Caco-2 (cell line): Measurements from ENCODE around the gene ARNT2. TPM values are rescaled to one million over a fixed set of nuclear protein-coding genes. Genes with fewer than 3 reads are reported as not detected.

Experiments
- BruUV-seq: library from RNA; stranded (reverse); fragments of 400-500 nt; replicated peaks from 2 replicates; lab custom pipeline; 2021; lab: Mats Ljungman, UMichigan
- CTCF ChIA-PET: fragments of 300-600 bp; sonication (Branson Sonifier 250); formaldehyde crosslinking; loops from one replicate; lab custom pipeline; 2022; ENCODE audit warnings: antibody characterized with exemption; lab: Charles Lee
- POLR2A ChIA-PET: fragments of 300-600 bp; sonication (Branson Sonifier 250); formaldehyde crosslinking; loops from one replicate; lab custom pipeline; 2022; ENCODE audit warnings: antibody characterized with exemption; lab: Charles Lee
- DNase-seq, 2 experiments: peaks; one replicate each; pipeline versions ENCODE4 v3.0.0 to v3.0.0-alpha.2; 2020 to 2022
- H3K27me3 ChIP-seq: replicated peaks from 2 replicates; pipeline ENCODE4 v1.6.0; 2011; ENCODE audit warnings: low read length; ENCODE audit not compliant: control insufficient read depth, insufficient read depth
- H3K36me3 ChIP-seq: 2 replicates; pipeline ENCODE4 v1.5.1; 2011; ENCODE audit warnings: low read length; ENCODE audit not compliant: control insufficient read depth, insufficient read depth
- H3K4me1 ChIP-seq: fragments of 250-450 bp; sonication (Bioruptor Pico); 2 replicates; pipeline ENCODE4 v1.5.1; 2020; ENCODE audit warnings: mild to moderate bottlenecking
- H3K4me3 ChIP-seq: 2 replicates; pipeline ENCODE4 v1.5.1; 2011; ENCODE audit warnings: low read depth, mild to moderate bottlenecking, control low read depth, low read length
- H3K9me3 ChIP-seq: fragments of 250-450 bp; sonication (Bioruptor Pico); 2 replicates; pipeline ENCODE4 v1.5.1; 2020; ENCODE audit warnings: mild to moderate bottlenecking, moderate library complexity
- H3K27ac Mint-ChIP-seq: one replicate; pipeline ENCODE4 v1.8.0; 2022; ENCODE audit warnings: mixed read lengths; ENCODE audit not compliant: unreplicated experiment
- H3K27me3 Mint-ChIP-seq: one replicate; pipeline ENCODE4 v1.8.0; 2022; ENCODE audit warnings: mixed read lengths; ENCODE audit not compliant: insufficient read depth, unreplicated experiment
- H3K36me3 Mint-ChIP-seq: one replicate; pipeline ENCODE4 v1.8.0; 2022; ENCODE audit warnings: mild to moderate bottlenecking, mixed read lengths; ENCODE audit not compliant: insufficient read depth, unreplicated experiment
- H3K4me1 Mint-ChIP-seq: one replicate; pipeline ENCODE4 v1.8.0; 2022; ENCODE audit warnings: low read depth, mixed read lengths; ENCODE audit not compliant: unreplicated experiment
- H3K4me3 Mint-ChIP-seq: one replicate; pipeline ENCODE4 v1.8.0; 2022; ENCODE audit warnings: mild to moderate bottlenecking, moderate library complexity, mixed read lengths; ENCODE audit not compliant: unreplicated experiment
- H3K9me3 Mint-ChIP-seq: one replicate; pipeline ENCODE4 v1.8.0; 2022; ENCODE audit warnings: mixed read lengths; ENCODE audit not compliant: unreplicated experiment
- intact Hi-C: fragments of 100-400 bp; cut with micrococcal nuclease; formaldehyde crosslinking; loops from one replicate; pipeline ENCODE4 v1.10.0; 2022; ENCODE audit not compliant: unreplicated experiment
- total RNA-seq: library from RNA; stranded (reverse); gene quantifications from 2 replicates; pipeline ENCODE4 v1.2.3, GENCODE V29; 2022
- TF ChIP-seq, protein P1 (sequence below), 2 experiments: fragments of 200-600 bp in 1 of 2; IDR thresholded peaks; 1 replicate in 1 of 2; 2 replicates in 1 of 2; pipeline versions ENCODE4 v1.5.1 to v1.8.0; 2011 to 2022; ENCODE audit warnings: antibody characterized with exemption in 1 of 2, control low read depth in 1 of 2, inconsistent platforms in 1 of 2, low read depth in 1 of 2, low read length in 1 of 2, mild to moderate bottlenecking in 1 of 2, moderate library complexity in 1 of 2; ENCODE audit not compliant: insufficient read depth in 1 of 2, severe bottlenecking in 1 of 2, unreplicated experiment in 1 of 2

The ARNT2 gene
- total RNA-seq, 1 experiment from 2014 or later: 0.23 TPM

DNA sequence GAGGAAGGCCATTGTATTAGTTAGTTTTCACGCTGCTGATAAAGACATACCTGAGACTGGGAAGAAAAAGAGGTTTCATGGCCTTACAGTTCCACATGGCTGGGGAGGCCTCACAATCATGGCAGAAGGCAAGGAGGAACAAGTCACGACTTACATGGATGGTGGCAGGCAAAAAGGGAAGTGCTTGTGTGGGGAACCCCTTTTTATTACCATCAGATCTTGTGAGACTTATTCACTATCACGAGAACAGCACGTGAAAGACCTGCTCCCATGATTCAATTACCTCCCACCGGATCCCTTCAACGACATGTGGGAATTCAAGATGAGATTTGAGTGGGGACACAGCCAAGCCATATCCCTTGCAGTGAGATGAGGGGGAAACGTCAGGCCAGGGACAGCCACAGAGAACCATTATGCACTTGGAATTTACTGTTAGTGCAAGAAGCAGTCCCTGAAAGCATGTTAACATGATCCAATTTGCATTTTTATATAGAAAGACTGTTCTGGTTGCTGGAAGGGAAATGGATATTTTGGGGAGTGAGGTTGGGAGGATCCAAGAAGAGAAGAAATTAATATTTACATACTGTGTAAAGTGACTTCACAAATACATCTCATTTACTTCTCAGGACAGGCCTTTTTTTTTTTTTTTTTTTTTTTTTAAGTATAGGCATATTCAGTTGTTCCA is 87.1 kb downstream of the ARNT2 start:
- intact Hi-C loops: no loop called here
- H3K27ac Mint-ChIP-seq: peak overlapping the region; percentile 39
- peaks cover 34% of the 10 kb centered on the region for H3K4me1 ChIP-seq

DNA sequence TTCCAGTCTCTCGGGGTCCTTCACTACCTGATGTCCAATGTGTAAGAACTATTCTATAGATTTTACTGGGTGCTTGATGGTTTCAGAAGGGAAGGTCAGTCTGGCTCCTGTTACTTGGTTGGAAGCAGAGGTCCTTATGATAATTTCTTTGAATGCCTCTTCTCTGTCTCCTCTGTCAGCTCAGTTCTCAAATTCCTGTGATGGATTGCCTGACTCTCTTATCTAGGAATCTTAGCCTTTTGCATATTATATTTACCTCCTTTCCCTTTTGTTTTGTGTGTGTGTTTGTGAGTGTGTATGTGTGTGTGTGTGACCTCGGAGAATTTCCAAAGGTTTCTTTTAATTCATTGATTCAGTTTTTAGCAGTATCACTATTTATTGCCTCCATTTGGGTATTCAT is 88.2 kb downstream of the ARNT2 start:
- no TSS peak for BruUV-seq
- intact Hi-C loops: no loop called here
- H3K9me3 Mint-ChIP-seq: no peaks in the 10 kb centered on the region
- H3K36me3 Mint-ChIP-seq: no peaks in the 10 kb centered on the region
- H3K4me3 ChIP-seq: no peak overlapping the region
- H3K27ac Mint-ChIP-seq: peak overlapping the region; percentile 26
- H3K4me1 ChIP-seq: peaks cover 34% of the 10 kb centered on the region
- CTCF ChIA-PET: no interaction called here
- TF ChIP-seq, protein P1, sequence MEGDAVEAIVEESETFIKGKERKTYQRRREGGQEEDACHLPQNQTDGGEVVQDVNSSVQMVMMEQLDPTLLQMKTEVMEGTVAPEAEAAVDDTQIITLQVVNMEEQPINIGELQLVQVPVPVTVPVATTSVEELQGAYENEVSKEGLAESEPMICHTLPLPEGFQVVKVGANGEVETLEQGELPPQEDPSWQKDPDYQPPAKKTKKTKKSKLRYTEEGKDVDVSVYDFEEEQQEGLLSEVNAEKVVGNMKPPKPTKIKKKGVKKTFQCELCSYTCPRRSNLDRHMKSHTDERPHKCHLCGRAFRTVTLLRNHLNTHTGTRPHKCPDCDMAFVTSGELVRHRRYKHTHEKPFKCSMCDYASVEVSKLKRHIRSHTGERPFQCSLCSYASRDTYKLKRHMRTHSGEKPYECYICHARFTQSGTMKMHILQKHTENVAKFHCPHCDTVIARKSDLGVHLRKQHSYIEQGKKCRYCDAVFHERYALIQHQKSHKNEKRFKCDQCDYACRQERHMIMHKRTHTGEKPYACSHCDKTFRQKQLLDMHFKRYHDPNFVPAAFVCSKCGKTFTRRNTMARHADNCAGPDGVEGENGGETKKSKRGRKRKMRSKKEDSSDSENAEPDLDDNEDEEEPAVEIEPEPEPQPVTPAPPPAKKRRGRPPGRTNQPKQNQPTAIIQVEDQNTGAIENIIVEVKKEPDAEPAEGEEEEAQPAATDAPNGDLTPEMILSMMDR (IDR thresholded peaks at IDR 0.05; ENCODE audit: insufficient read depth in 1 of 2, low read depth in 1 of 2, low read length in 1 of 2, severe bottlenecking in 1 of 2, unreplicated experiment in 1 of 2): no peak
- H3K27me3 ChIP-seq: no peaks in the 10 kb centered on the region
- no peaks in the 10 kb centered on the region for H3K36me3 ChIP-seq
- no peaks in the 10 kb centered on the region; the same call in 1 of the 2 replicates for H3K9me3 ChIP-seq
- H3K27me3 Mint-ChIP-seq: no peaks in the 10 kb centered on the region
- no peak overlapping the region for H3K4me3 Mint-ChIP-seq
- no peak for DNase-seq
- H3K4me1 Mint-ChIP-seq: peaks cover 43% of the 10 kb centered on the region
- POLR2A ChIA-PET: no interaction called here

More for the DNA sequence above, 87.1 kb downstream of the ARNT2 start:
- no TSS peak for BruUV-seq
- Histone ChIP-seq H3K27me3 (no peaks in the 10 kb centered on the region), H3K36me3 (no peaks in the 10 kb centered on the region), H3K4me3 (no peak overlapping the region), H3K9me3 (no peaks in the 10 kb centered on the region; the same call in 1 of the 2 replicates)
- CTCF ChIA-PET: no interaction called here
- POLR2A ChIA-PET: no interaction called here
- H3K4me1 Mint-ChIP-seq: peaks cover 42% of the 10 kb centered on the region
- no peaks in the 10 kb centered on the region for H3K9me3 Mint-ChIP-seq
- TF ChIP-seq, protein P1 (IDR thresholded peaks at IDR 0.05; ENCODE audit: insufficient read depth in 1 of 2, low read depth in 1 of 2, low read length in 1 of 2, severe bottlenecking in 1 of 2, unreplicated experiment in 1 of 2): no peak
- DNase-seq: no peak
- no peak overlapping the region for H3K4me3 Mint-ChIP-seq
- H3K27me3 Mint-ChIP-seq: no peaks in the 10 kb centered on the region
- no peaks in the 10 kb centered on the region for H3K36me3 Mint-ChIP-seq

DNA sequence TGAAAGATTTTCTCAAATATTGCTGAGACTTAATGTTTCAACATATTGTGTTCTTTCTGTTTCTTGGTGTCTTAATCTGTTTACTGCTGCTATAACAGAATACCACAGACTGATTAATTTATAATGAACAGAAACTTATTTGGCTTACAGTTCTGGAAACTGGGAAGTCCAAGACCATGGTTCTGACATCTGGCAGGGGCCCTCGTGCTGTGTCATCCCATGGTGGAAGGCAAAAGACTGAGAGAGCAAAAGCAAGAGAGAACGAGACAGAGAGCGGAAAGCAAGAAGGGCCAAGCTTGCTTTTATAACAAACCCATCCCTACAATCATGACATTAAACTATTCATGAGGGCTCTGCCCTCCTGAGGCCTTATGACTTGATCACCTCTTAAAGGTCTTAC is 88.7 kb downstream of the ARNT2 start:
- ChIA-PET POLR2A (no interaction called here), CTCF (no interaction called here)
- intact Hi-C loops: no loop called here
- Histone ChIP-seq H3K4me3 (no peak overlapping the region), H3K9me3 (no peaks in the 10 kb centered on the region; the same call in 1 of the 2 replicates), H3K4me1 (peaks cover 34% of the 10 kb centered on the region), H3K27me3 (no peaks in the 10 kb centered on the region), H3K36me3 (no peaks in the 10 kb centered on the region)
- H3K27ac Mint-ChIP-seq: peak overlapping the region; percentile 26
- BruUV-seq: no TSS peak
- H3K27me3 Mint-ChIP-seq: no peaks in the 10 kb centered on the region
- H3K36me3 Mint-ChIP-seq: no peaks in the 10 kb centered on the region
- H3K4me3 Mint-ChIP-seq: no peak overlapping the region
- TF ChIP-seq, protein P1 (IDR thresholded peaks at IDR 0.05; ENCODE audit: insufficient read depth in 1 of 2, low read depth in 1 of 2, low read length in 1 of 2, severe bottlenecking in 1 of 2, unreplicated experiment in 1 of 2): no peak
- no peaks in the 10 kb centered on the region for H3K9me3 Mint-ChIP-seq
- DNase-seq: no peak
- peaks cover 43% of the 10 kb centered on the region for H3K4me1 Mint-ChIP-seq
